Prostate gland (tissue), 2 donors: ENCODE measurements around the gene PC. TPM values are rescaled to one million over a fixed set of nuclear protein-coding genes. Genes with fewer than 3 reads are reported as not detected.

Source experiments
- DNase-seq: peaks from one replicate; pipeline ENCODE4 v3.0.0-alpha.2; 2019; ENCODE audit warnings: low spot score
- H3K27ac ChIP-seq, 2 donors: fragments of 200-600 bp; sonication (generic); 2 replicates each; pipeline ENCODE4 v1.5.1; 2017 to 2019
- H3K27me3 ChIP-seq: fragments of 200-600 bp; sonication (generic); replicated peaks from 2 replicates; pipeline ENCODE4 v1.5.1; 2019; ENCODE audit not compliant: insufficient read depth
- H3K36me3 ChIP-seq, 2 donors: fragments of 200-600 bp; sonication (generic); 1 replicate in 1 of 2; 2 replicates in 1 of 2; pipeline versions ENCODE4 v1.5.1 to v1.8.1; 2017 to 2019
- H3K4me1 ChIP-seq: fragments of 200-600 bp; sonication (generic); replicated peaks from 2 replicates; pipeline ENCODE4 v1.5.1; 2019
- H3K4me3 ChIP-seq, 2 donors: fragments of 200-600 bp; sonication (generic); 2 replicates each; pipeline ENCODE4 v1.5.1; 2017 to 2019
- H3K9me3 ChIP-seq: fragments of 200-600 bp; sonication (generic); 2 replicates; pipeline ENCODE4 v1.5.1; 2017
- CTCF ChIP-seq, 4 experiments: fragments of 200-600 bp in 2 of 4; fragments of 450-650 bp in 2 of 4; sonication (generic) in 2 of 4; IDR thresholded peaks; 1 replicate in 3 of 4; 2 replicates in 1 of 4; pipeline ENCODE4 v1.5.1; 2016 to 2019; ENCODE audit warnings: antibody characterized with exemption in 4 of 4, mild to moderate bottlenecking in 2 of 4, moderate library complexity in 2 of 4
- POLR2A ChIP-seq: fragments of 450-650 bp; IDR thresholded peaks from one replicate; pipeline ENCODE4 v1.6.1; 2016; ENCODE audit warnings: antibody characterized with exemption, mild to moderate bottlenecking
- POLR2AphosphoS5 ChIP-seq: sonication (generic); formaldehyde crosslinking; IDR thresholded peaks from one replicate; pipeline ENCODE4 v1.6.1; 2017; ENCODE audit warnings: antibody characterized with exemption
- WGBS: methylation state at CpG from one replicate; pipeline ENCODE4 v1.1.5; 2018; 5-methylcytosine and 5-hydroxymethylcytosine counted together
- intact Hi-C: fragments of 100-400 bp; cut with DNase I; formaldehyde crosslinking; loops from one replicate; pipeline ENCODE4 v1.14.2; 2022
- total RNA-seq, 2 donors: library from RNA; depleted of rRNA; stranded (reverse); fragments of >200 nt; gene quantifications; one replicate each; pipeline ENCODE4 v1.1.0, GENCODE V29; 2016

PC gene
- total RNA-seq, 2 donors from 2014 or later = 42.8 to 43.4 TPM

- DNase-seq = no peak
- intact Hi-C loops = no loop called here
- Histone ChIP-seq H3K27me3 (no peaks in the 10 kb centered on the region), H3K9me3 (no peaks in the 10 kb centered on the region), H3K36me3 (no peaks in the 10 kb centered on the region), H3K4me1 (no peaks in the 10 kb centered on the region), H3K4me3 (no peak overlapping the region), H3K27ac (no peak overlapping the region)
- no peak for TF ChIP-seq POLR2A
- TF ChIP-seq CTCF (IDR thresholded peaks at IDR 0.05) = no peak
- TF ChIP-seq POLR2AphosphoS5 = no peak
- 94% methylated on average over 4 of the region's 4 CpGs for WGBS
These were observed 107.0 kb downstream of the PC start for GRCh38 chr11:66851239-66851596.

GRCh38 chr11:66850588-66851238, 107.5 kb downstream of the PC start:
- no peak for DNase-seq
- WGBS = 95% methylated on average over 23 of the region's 23 CpGs
- no peaks in the 10 kb centered on the region for H3K4me1 ChIP-seq
- no peaks in the 10 kb centered on the region for H3K9me3 ChIP-seq
- intact Hi-C loops = no loop called here
- no peak overlapping the region for H3K4me3 ChIP-seq
- H3K27me3 ChIP-seq = no peaks in the 10 kb centered on the region
- H3K27ac ChIP-seq = no peak overlapping the region
- TF ChIP-seq POLR2AphosphoS5 (no peak), POLR2A (no peak), CTCF (IDR thresholded peaks at IDR 0.05) (no peak)
- no peaks in the 10 kb centered on the region for H3K36me3 ChIP-seq

- no peak for DNase-seq
- no peaks in the 10 kb centered on the region for H3K27me3 ChIP-seq
- H3K36me3 ChIP-seq = no peaks in the 10 kb centered on the region
- WGBS = 96% methylated on average over 9 of the region's 10 CpGs
- H3K9me3 ChIP-seq = no peaks in the 10 kb centered on the region
- H3K27ac ChIP-seq = no peak overlapping the region
- TF ChIP-seq POLR2AphosphoS5 (no peak), CTCF (IDR thresholded peaks at IDR 0.05) (no peak), POLR2A (no peak)
- no peaks in the 10 kb centered on the region for H3K4me1 ChIP-seq
- intact Hi-C loops = no loop called here
- no peak overlapping the region for H3K4me3 ChIP-seq
These were observed 108.0 kb downstream of the PC start for GRCh38 chr11:66850235-66850587.

GRCh38 chr11:66849501-66850234, 108.5 kb downstream of the PC start:
- Histone ChIP-seq H3K4me3 (no peak overlapping the region), H3K27ac (no peak overlapping the region), H3K9me3 (no peaks in the 10 kb centered on the region), H3K27me3 (no peaks in the 10 kb centered on the region), H3K4me1 (no peaks in the 10 kb centered on the region), H3K36me3 (no peaks in the 10 kb centered on the region)
- 90% methylated on average over 21 of the region's 22 CpGs for WGBS
- intact Hi-C loops = no loop called here
- DNase-seq = no peak
- TF ChIP-seq POLR2A = no peak
- no peak for TF ChIP-seq POLR2AphosphoS5
- no peak for TF ChIP-seq CTCF (IDR thresholded peaks at IDR 0.05)
